ENCODE measurements around the gene OMA1.

OMA1 gene

GRCh38 chr1:58465825-58466629, 80.5 kb downstream of the OMA1 start:
- intact Hi-C loops (cut with DNase I) = no loop called here
- DNase-seq = no peak

- intact Hi-C loops (cut with DNase I) = no loop called here
These were observed 81.3 kb downstream of the OMA1 start for GRCh38 chr1:58465176-58465575.

GRCh38 chr1:58460469-58460868, 86.1 kb downstream of the OMA1 start:
- DNase-seq = no peak
- intact Hi-C loops (cut with DNase I) = no loop called here

More at GRCh38 chr1:58465176-58465575, 81.3 kb downstream of the OMA1 start:
- no peak for DNase-seq

DNA sequence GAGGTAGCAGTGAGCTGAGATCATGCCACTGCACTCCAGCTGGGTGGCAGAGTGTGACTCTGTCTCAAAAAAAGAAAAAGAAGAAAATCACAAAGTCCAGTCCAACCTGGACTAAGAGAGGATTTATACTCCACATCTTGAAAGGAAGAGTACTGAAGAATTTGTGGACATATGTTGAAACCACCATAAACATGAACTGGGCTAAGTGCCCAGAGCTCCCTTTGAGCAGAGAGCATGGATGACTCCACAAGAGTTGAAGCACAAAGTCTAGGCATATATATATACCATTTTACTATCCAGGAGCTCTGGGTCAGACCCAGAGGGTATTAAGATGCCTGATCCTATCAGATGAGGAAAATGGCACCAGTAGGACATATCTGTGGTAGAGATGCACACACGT, 86.6 kb downstream of the OMA1 start:
- no peak for DNase-seq
- intact Hi-C loops (cut with DNase I) = no loop called here

DNA sequence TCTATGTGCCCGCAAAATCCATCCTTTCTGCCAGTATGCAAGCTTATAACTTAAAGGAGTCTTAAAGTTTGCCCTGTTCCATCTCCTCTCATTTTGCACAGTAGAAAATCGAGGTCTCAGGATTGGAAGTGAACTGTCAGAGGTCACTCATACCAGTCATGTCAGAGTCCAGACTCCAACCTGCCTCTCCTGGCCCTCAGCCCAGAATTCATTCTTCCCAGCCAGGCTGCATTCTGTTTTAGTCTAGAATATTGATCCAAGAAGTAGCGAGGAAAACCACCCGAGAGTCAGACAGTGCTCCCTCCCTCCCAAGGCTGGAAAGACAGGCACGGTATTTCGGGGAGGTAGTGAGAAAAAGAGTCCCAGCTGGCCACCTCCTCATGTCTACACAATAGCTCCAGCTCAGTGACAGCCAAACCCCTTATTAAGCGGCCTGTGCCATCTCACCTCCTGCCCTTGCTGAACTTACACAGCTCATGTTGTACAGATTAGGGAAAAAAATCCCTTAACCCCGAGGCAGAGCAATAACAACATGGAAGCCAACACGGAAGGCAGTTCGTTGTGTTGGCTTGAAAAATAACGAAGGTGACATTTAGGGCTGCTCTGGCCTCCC, 89.4 kb downstream of the OMA1 start:
- DNase-seq = no peak
- intact Hi-C loops (cut with DNase I) = no loop called here

GRCh38 chr1:58456470-58456869, 90.1 kb downstream of the OMA1 start:
- intact Hi-C loops (cut with DNase I) = no loop called here
- no peak for DNase-seq

DNA sequence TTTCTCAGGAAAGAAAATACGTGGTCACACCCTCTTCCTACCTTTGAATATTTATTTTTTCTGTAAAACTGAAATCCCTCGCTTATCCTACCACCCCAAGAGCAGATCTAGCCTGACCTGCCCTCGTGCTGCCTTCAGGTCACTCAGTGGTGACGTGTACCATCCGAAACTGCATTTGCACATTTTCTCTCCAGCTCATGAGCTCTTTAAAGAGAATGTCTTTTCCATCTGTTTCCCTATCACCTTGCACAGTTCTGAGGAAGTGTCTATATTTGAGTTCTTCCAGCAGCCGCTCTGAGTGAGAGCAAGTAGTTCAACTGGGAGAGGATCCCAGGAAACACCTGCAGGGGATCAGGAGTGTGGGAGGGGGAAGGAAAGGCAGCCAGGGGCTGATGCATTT, 91.7 kb downstream of the OMA1 start:
- peak in 1 of 10 donors; percentile 20 for DNase-seq
- intact Hi-C loops (cut with DNase I) = no loop called here

- intact Hi-C loops (cut with DNase I) = no loop called here
These were observed 92.1 kb downstream of the OMA1 start for GRCh38 chr1:58454385-58454784.

DNA sequence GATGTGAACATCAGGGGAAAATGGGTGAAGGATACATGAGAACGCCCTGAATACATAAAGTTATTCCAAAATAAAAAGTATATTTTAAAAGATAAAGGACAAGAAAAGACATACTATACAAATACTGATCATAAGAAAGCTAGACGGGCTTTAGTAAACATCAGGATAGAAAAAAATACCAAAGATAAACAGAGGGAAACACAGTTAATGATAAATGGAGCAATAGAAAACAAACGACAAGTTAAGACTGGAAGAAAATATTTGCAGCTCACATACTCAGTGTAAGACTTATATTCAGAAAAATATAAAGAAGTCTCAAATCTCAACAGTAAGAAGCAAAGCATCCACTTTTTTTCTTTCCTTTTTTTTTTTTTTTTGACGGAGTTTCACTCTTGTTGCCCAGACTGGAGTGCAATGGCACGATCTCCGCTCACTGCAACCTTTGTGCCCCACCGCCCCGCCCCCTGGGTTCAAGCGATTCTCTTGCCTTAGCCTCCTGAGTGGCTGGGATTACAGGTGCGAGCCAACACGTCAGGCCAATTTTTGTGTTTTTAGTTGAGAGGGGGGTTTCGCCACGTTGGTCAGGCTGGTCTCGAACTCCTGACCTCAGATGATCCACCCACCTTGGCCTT, 94.8 kb downstream of the OMA1 start:
- no peak for DNase-seq
- intact Hi-C loops (cut with DNase I) = no loop called here

More at GRCh38 chr1:58454385-58454784, 92.1 kb downstream of the OMA1 start:
- peak in 1 of 10 donors; percentile 65 for DNase-seq

GRCh38 chr1:58447886-58448285, 98.6 kb downstream of the OMA1 start:
- intact Hi-C loops (cut with DNase I) = no loop called here
- no peak for DNase-seq

GRCh38 chr1:58447042-58447441, 99.5 kb downstream of the OMA1 start:
- intact Hi-C loops (cut with DNase I) = no loop called here
- no peak for DNase-seq

DNA sequence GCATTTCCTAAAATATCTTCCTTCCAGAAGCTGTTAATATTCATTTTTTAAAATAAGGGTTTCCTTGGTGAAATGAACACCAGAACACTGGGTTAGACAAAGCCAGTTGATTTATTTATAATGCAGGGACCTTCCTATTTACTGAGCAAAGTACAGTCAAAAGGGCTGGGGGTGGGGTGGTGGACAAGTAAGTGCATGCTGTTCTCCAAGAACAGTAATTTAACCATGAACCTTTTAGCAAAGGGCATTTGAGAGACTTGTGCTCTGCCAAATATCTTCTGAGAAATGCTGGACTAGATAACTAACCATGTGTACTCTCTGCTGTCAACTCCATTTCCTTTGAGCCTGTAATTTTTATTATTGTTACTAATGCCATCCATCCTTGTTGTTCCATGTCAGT, 100.2 kb downstream of the OMA1 start:
- DNase-seq = no peak
- intact Hi-C loops (cut with DNase I) = no loop called here

- DNase-seq = no peak
- intact Hi-C loops (cut with DNase I) = no loop called here
These were observed 102.3 kb downstream of the OMA1 start for GRCh38 chr1:58443986-58444868.

DNA sequence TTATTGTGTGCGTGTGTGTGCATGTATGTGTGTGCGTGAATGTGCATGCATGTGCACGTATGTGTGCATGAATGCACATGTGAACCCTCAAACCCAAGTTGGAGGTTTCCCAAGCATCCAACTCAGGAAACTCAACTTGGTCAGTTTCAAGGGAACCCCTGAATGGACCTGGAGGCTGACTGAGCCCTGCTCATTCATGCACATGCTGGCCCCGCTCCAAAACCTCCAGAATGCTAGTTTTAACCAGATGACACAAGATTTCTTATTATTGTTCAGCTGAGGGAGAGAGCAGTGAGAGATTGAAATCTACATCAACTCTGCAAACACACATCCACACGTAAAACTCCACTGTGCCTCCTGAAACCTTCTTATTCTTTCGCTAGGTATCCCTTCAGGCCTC, 104.4 kb downstream of the OMA1 start:
- no peak for DNase-seq
- intact Hi-C loops (cut with DNase I) = no loop called here

- no peak for DNase-seq
- intact Hi-C loops (cut with DNase I) = no loop called here
These were observed 104.8 kb downstream of the OMA1 start for GRCh38 chr1:58441699-58442098.

DNA sequence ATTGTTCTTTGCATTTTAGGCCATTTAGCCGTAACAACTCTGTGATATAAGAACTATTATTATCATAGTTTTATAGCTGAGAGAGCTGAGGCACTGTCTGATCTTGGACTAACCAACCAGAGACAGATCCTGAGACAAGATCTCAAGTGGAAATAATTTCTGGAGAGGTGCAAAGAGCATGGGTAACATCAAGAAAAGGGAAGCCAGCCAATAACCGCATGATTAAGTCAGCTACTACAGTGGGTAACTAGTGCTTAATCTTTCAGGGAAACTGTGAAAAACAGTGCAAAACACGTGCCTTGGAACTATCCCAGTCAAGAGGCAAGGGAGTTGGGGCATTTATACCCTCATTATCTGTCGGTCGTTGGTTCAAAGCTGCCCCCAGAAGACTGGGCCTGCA, 105.8 kb downstream of the OMA1 start:
- DNase-seq = no peak
- intact Hi-C loops (cut with DNase I) = no loop called here

DNA sequence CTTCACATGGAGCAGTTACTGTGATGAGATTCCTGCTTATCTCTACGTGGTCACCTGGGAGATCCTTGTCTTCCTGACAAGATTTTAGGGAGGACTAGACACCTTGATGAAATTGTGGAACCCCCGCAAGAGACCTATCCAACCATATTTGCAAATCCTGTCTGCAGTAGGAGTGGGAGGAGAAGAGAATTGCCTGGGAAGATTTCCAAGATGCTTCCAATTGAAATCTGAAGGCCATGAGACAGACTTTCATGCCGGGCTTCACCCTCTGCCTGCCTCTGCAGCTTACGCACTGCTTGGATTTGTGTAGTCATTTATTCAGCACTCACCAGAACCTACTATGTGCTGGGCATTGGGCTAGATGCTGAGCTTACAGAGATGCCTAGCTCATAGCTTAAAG, 106.6 kb downstream of the OMA1 start:
- DNase-seq = no peak
- intact Hi-C loops (cut with DNase I) = no loop called here

DNA sequence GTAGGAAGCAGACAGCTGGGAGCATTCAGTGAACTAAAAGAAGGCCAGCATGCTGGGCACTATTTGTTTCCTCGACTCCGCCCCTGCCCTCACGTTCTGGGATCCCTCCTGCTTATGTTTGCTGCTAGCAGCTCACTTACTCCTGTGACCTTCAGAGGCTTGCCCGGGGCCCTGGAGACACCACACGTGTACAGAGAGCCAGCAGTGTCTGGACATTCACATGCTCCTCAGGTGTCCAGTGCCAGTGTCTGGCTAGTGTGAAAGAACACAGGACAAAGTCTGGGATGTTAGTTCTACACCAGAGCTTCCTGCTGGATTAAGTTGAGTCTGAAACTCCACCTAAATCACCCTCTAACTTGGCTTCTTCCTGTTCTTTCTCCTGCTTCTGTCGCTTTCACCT, 108.1 kb downstream of the OMA1 start:
- no peak for DNase-seq
- intact Hi-C loops (cut with DNase I) = no loop called here

- no peak for DNase-seq
- intact Hi-C loops (cut with DNase I) = no loop called here
These were observed 108.9 kb downstream of the OMA1 start for GRCh38 chr1:58437623-58438022.

- intact Hi-C loops (cut with DNase I) = no loop called here
- no peak for DNase-seq
These were observed 109.8 kb downstream of the OMA1 start for GRCh38 chr1:58436615-58437297.
